Mesendoderm (in vitro differentiated cells): ENCODE results near the gene FEZ2.

Source experiments
- DNase-seq: peaks from one replicate; pipeline ENCODE4 v3.0.0; 2013
- H2AK5ac ChIP-seq: 2 replicates; pipeline ENCODE4 v1.6.1; 2013; ENCODE audit warnings: low read length, inconsistent platforms
- H2BK120ac ChIP-seq: 2 replicates; pipeline ENCODE4 v1.6.1; 2013; ENCODE audit warnings: low read depth, mild to moderate bottlenecking, low read length, moderate library complexity, mixed read lengths
- H2BK15ac ChIP-seq: replicated peaks from 2 replicates; pipeline ENCODE4 v1.6.1; 2013; ENCODE audit warnings: low read depth, mild to moderate bottlenecking, moderate library complexity
- H2BK5ac ChIP-seq: 2 replicates; pipeline ENCODE4 v1.6.1; 2013; ENCODE audit warnings: low read length, inconsistent platforms
- H3K18ac ChIP-seq: 2 replicates; pipeline ENCODE4 v1.6.1; 2013; ENCODE audit warnings: mild to moderate bottlenecking, low read length, mixed read lengths
- H3K23ac ChIP-seq: one replicate; pipeline ENCODE4 v1.6.1; 2013; ENCODE audit warnings: low read length
- H3K27ac ChIP-seq: 2 replicates; pipeline ENCODE4 v1.5.1; 2013; ENCODE audit warnings: low read depth, mild to moderate bottlenecking, inconsistent platforms, low read length, moderate library complexity
- H3K27me3 ChIP-seq: 2 replicates; pipeline ENCODE4 v1.6.1; 2013; ENCODE audit warnings: low read length, control low read depth, mild to moderate bottlenecking, inconsistent platforms; ENCODE audit not compliant: insufficient read depth, poor library complexity
- H3K36me3 ChIP-seq: 2 replicates; pipeline ENCODE4 v1.6.1; 2013; ENCODE audit warnings: low read length, inconsistent platforms; ENCODE audit not compliant: control insufficient read depth, insufficient read depth
- H3K4ac ChIP-seq: one replicate; pipeline ENCODE4 v1.6.1; 2013; ENCODE audit warnings: low read depth, mild to moderate bottlenecking, low read length, moderate library complexity
- H3K4me1 ChIP-seq: 2 replicates; pipeline ENCODE4 v1.6.1; 2013; ENCODE audit warnings: low read depth, low read length, inconsistent platforms; ENCODE audit not compliant: control insufficient read depth
- H3K4me2 ChIP-seq: 2 replicates; pipeline ENCODE4 v1.6.1; 2013; ENCODE audit warnings: low read length
- H3K4me3 ChIP-seq: 2 replicates; pipeline ENCODE4 v1.5.1; 2013; ENCODE audit warnings: mild to moderate bottlenecking, low read length
- H3K56ac ChIP-seq: one replicate; pipeline ENCODE4 v1.6.1; 2013; ENCODE audit warnings: low read length
- H3K79me1 ChIP-seq: 2 replicates; pipeline ENCODE4 v1.6.1; 2013; ENCODE audit warnings: low read length, inconsistent platforms
- H3K79me2 ChIP-seq: 2 replicates; pipeline ENCODE4 v1.6.1; 2013; ENCODE audit warnings: mild to moderate bottlenecking, low read length; ENCODE audit not compliant: control insufficient read depth, insufficient read depth
- H3K9ac ChIP-seq: 2 replicates; pipeline ENCODE4 v1.6.1; 2013; ENCODE audit warnings: low read length, inconsistent platforms
- H4K5ac ChIP-seq: one replicate; pipeline ENCODE4 v1.6.1; 2013; ENCODE audit warnings: low read length
- H4K8ac ChIP-seq: one replicate; pipeline ENCODE4 v1.6.1; 2013; ENCODE audit warnings: low read depth, mild to moderate bottlenecking, control low read depth, low read length, moderate library complexity
- WGBS: extraction: QIAGEN DNeasy Blood & Tissue Kit; methylation state at CpG from one replicate; pipeline ENCODE4 v1.1.7; 2013; ENCODE audit warnings: low lambda C conversion rate, missing lambda C conversion rate; ENCODE audit not compliant: insufficient coverage; ENCODE audit errors: extremely low coverage; 5-methylcytosine and 5-hydroxymethylcytosine counted together

The FEZ2 gene

DNA sequence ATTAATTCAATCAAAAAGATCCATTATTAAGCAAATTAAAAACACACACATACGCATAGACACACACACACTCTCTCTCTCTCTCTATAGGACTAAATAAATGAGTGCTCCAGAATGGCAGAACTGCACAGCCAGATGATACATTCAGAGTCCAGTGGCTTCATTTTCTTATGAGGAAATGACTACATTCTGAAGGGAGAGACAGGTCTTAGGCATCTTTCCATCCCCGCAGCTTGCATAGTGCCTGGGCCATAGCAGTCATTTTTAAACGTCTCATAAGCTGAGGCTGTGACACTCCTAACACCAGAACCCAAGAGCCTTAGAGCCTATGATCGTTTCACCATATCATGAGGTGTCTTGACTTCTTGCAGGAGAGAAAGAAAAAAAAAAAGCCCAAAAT, 31.1 kb downstream of the FEZ2 start:
- peaks cover 1% of the 10 kb centered on the region for H3K79me1 ChIP-seq
- no peak overlapping the region for H2BK15ac ChIP-seq
- no peak overlapping the region for H2BK120ac ChIP-seq
- no peaks in the 10 kb centered on the region for H3K36me3 ChIP-seq
- no peak overlapping the region for H3K9ac ChIP-seq
- no peaks in the 10 kb centered on the region for H3K27me3 ChIP-seq
- no peak overlapping the region for H4K5ac ChIP-seq
- no peak overlapping the region for H2AK5ac ChIP-seq
- H3K56ac ChIP-seq = no peak overlapping the region
- no peak overlapping the region for H3K4me3 ChIP-seq
- H3K4me2 ChIP-seq = no peak overlapping the region
- no peak for DNase-seq
- WGBS = no CpG with 5 or more reads among the region's 4 CpGs
- H2BK5ac ChIP-seq = no peak overlapping the region
- H3K4me1 ChIP-seq = peaks cover 8% of the 10 kb centered on the region
- H3K79me2 ChIP-seq = no peaks in the 10 kb centered on the region
- no peak overlapping the region for H4K8ac ChIP-seq
- no peak overlapping the region for H3K27ac ChIP-seq
- H3K18ac ChIP-seq = no peak overlapping the region
- H3K4ac ChIP-seq = no peak overlapping the region
- H3K23ac ChIP-seq = no peak overlapping the region

DNA sequence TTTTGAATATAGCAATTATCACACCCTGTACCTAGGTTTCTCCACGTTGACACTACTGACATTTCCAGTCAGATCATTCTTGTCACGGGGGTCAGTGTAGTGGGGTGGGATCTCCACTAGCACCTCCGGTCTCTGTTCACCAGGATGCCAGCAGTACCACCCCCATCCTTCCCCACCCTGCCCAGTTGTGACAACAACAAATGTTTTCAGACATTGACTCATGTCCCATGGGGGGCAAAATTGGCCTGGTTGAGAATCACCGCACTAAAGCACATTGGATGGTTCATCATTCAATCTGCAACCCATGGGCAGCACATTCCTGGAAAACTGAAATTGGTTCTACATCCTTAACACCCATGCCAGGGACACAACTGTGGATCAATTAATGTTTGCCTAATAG, 32.3 kb downstream of the FEZ2 start:
- Histone ChIP-seq H3K79me2 (no peaks in the 10 kb centered on the region), H2BK120ac (no peak overlapping the region), H2BK15ac (no peak overlapping the region), H3K27me3 (no peaks in the 10 kb centered on the region), H3K56ac (no peak overlapping the region), H3K9ac (no peak overlapping the region), H4K8ac (no peak overlapping the region), H3K27ac (no peak overlapping the region), H3K36me3 (no peaks in the 10 kb centered on the region), H3K4me2 (no peak overlapping the region), H4K5ac (no peak overlapping the region), H3K79me1 (peaks cover 1% of the 10 kb centered on the region), H3K4me1 (peaks cover 8% of the 10 kb centered on the region), H3K18ac (no peak overlapping the region), H3K23ac (no peak overlapping the region), H3K4ac (no peak overlapping the region), H2BK5ac (no peak overlapping the region), H3K4me3 (no peak overlapping the region), H2AK5ac (no peak overlapping the region)
- DNase-seq = no peak
- whole genome bisulfite sequencing = no CpG with 5 or more reads among the region's 4 CpGs

DNA sequence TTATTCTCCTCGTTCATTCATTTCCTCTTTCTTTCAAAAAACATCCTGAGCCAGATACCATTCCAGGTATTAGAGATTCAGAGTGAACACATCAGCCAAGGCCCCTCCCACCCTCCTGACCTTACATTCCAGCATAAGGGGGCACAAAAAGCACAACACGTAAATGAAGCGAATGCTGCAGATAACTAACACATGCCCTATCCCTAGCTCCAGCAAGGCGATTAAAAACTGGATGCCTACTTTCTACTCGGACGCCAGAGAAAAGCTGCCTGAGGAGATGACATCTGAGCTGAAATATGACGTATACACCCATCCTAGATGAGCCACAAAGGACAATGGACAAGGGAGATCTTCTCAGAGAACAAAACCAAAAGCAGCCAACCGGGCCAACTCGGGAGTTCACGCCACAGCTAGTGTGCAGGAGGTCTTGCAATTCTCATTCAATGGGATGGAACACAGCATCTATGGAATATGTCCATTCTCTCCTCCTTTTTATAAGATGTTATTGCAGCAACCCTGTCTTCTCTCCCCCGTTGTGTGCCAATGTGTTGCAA, 33.5 kb downstream of the FEZ2 start:
- H3K4me3 ChIP-seq = no peak overlapping the region

DNA sequence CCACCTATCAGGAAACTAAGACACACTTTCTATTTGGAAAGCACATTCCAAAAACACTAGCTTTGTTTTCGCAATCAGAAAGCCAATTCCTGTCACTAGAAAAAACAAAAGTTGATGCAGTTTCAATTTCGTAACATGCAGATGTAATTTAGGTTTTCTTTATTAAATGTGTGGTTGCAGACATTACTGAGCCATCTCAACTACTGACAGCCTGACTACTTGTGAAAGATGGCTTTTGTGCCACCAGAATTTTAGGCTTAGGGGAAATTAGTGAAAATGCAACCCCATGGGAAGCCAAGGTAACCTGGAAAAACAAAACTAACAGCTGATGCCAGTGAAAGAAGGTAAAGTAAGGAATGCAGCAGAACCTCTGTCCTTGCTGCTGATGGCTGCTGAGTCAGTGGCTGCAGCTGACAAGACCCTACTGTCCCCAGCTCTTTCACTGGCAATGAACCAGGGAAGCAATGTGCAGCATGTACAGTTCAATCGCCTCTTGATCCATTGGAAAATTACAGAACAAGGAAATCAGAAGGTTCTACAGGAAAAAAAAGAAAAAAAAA, 34.9 kb downstream of the FEZ2 start:
- peaks cover 6% of the 10 kb centered on the region for H3K4me1 ChIP-seq

More for the DNA sequence above, 33.5 kb downstream of the FEZ2 start:
- Histone ChIP-seq H3K18ac (no peak overlapping the region), H3K36me3 (no peaks in the 10 kb centered on the region), H3K4ac (no peak overlapping the region), H3K4me2 (no peak overlapping the region), H2BK5ac (no peak overlapping the region), H3K4me1 (peaks cover 8% of the 10 kb centered on the region), H3K56ac (no peak overlapping the region), H2BK15ac (no peak overlapping the region), H3K9ac (no peak overlapping the region), H4K5ac (no peak overlapping the region), H3K79me2 (no peaks in the 10 kb centered on the region), H2BK120ac (no peak overlapping the region), H3K79me1 (peaks cover 1% of the 10 kb centered on the region), H3K27ac (no peak overlapping the region), H2AK5ac (no peak overlapping the region), H3K23ac (no peak overlapping the region), H4K8ac (no peak overlapping the region), H3K27me3 (no peaks in the 10 kb centered on the region)
- 100% methylated on average over 1 of the region's 11 CpGs for WGBS
- no peak for DNase-seq

DNA sequence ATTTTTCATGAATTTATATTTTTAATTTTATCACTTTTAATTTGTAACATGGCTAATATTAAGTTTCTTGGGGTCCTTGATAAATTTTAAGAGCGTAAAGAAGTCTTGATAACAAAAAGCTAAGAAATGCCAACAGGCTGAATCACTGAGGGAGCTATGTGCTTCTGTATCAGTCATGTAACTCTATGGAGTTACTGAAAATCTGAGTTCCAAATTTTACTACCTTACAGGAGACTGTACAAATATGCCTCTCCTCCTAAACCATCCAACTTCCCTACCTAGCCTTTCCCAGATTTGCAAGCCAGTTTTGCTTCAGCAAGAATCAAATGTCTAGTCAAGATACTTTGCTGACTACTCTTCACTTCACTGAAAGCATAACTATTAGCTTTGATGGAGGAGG, 35.7 kb downstream of the FEZ2 start:
- H2BK5ac ChIP-seq = no peak overlapping the region
- H3K18ac ChIP-seq = no peak overlapping the region
- H3K79me2 ChIP-seq = no peaks in the 10 kb centered on the region
- no peak overlapping the region for H3K23ac ChIP-seq
- peak overlapping the region; percentile 27 for H3K56ac ChIP-seq
- WGBS = no CpG with 5 or more reads among the region's 1 CpG
- H3K4me1 ChIP-seq = peaks cover 6% of the 10 kb centered on the region
- H3K4ac ChIP-seq = no peak overlapping the region
- H3K9ac ChIP-seq = no peak overlapping the region
- H3K4me3 ChIP-seq = no peak overlapping the region
- no peak overlapping the region for H3K4me2 ChIP-seq
- H3K36me3 ChIP-seq = no peaks in the 10 kb centered on the region
- no peak overlapping the region for H4K5ac ChIP-seq
- H3K79me1 ChIP-seq = peaks cover 1% of the 10 kb centered on the region
- no peak overlapping the region for H4K8ac ChIP-seq
- DNase-seq = peak; percentile 49
- H2AK5ac ChIP-seq = no peak overlapping the region
- H2BK120ac ChIP-seq = no peak overlapping the region
- H3K27ac ChIP-seq = no peak overlapping the region
- no peaks in the 10 kb centered on the region for H3K27me3 ChIP-seq
- H2BK15ac ChIP-seq = no peak overlapping the region

More for the DNA sequence above, 34.9 kb downstream of the FEZ2 start:
- Histone ChIP-seq H3K79me2 (no peaks in the 10 kb centered on the region), H3K4me2 (no peak overlapping the region), H3K4ac (no peak overlapping the region), H2BK15ac (no peak overlapping the region), H3K23ac (no peak overlapping the region), H3K36me3 (no peaks in the 10 kb centered on the region), H3K9ac (no peak overlapping the region), H3K27ac (no peak overlapping the region), H3K4me3 (no peak overlapping the region), H3K56ac (no peak overlapping the region), H2BK5ac (no peak overlapping the region), H3K18ac (no peak overlapping the region), H2AK5ac (no peak overlapping the region), H4K8ac (no peak overlapping the region), H3K27me3 (no peaks in the 10 kb centered on the region), H4K5ac (no peak overlapping the region), H2BK120ac (no peak overlapping the region), H3K79me1 (peaks cover 1% of the 10 kb centered on the region)
- no CpG with 5 or more reads among the region's 3 CpGs for WGBS
- peak; percentile 82 for DNase-seq
